GM18861 (cell line): ENCODE results near the gene ZBED5.
A peak's percentile ranks its signal among the peaks of the same experiment; 100 is the strongest.

ENCODE experiments used
- ATAC-seq: cut with Tn5 transposase; IDR thresholded peaks from one replicate; pipeline ENCODE4 v1.9.1; 2021; ENCODE audit not compliant: unreplicated experiment

The ZBED5 gene

GRCh38 chr11:10878408-10879214 is 20.8 kb upstream of the ZBED5 start:
- no peak for ATAC-seq

GRCh38 chr11:10876158-10876557 is 18.3 kb upstream of the ZBED5 start:
- ATAC-seq = no peak

- ATAC-seq = no peak
Measured at GRCh38 chr11:10875430-10876021, 17.7 kb upstream of the ZBED5 start.

GRCh38 chr11:10872097-10872496 is 14.2 kb upstream of the ZBED5 start:
- ATAC-seq = no peak

- ATAC-seq = no peak
Measured at GRCh38 chr11:10868352-10868751, 10.5 kb upstream of the ZBED5 start.

GRCh38 chr11:10866893-10867331 is 9.1 kb upstream of the ZBED5 start:
- ATAC-seq = no peak

- ATAC-seq = no peak
Measured at GRCh38 chr11:10865837-10866270, 8.0 kb upstream of the ZBED5 start.

- ATAC-seq = no peak
Measured at GRCh38 chr11:10864688-10865087, 6.8 kb upstream of the ZBED5 start.

GRCh38 chr11:10862446-10862845 is 4.6 kb upstream of the ZBED5 start:
- no peak for ATAC-seq

GRCh38 chr11:10861799-10862198 is 3.9 kb upstream of the ZBED5 start:
- no peak for ATAC-seq

- ATAC-seq = no peak
Measured at GRCh38 chr11:10861047-10861446, 3.2 kb upstream of the ZBED5 start.

- peak; percentile 4 for ATAC-seq
Measured at GRCh38 chr11:10858439-10859325, 829 bp upstream of the ZBED5 start.

GRCh38 chr11:10857459-10857708 is 469 bp downstream of the ZBED5 start:
- peak; percentile 2 for ATAC-seq

- ATAC-seq = peak; percentile 1
Measured at GRCh38 chr11:10856689-10857458, 979 bp downstream of the ZBED5 start.

GRCh38 chr11:10855295-10855694 is 2.6 kb downstream of the ZBED5 start:
- no peak for ATAC-seq

- no peak for ATAC-seq
Measured at GRCh38 chr11:10847960-10848860, 9.6 kb downstream of the ZBED5 start.

GRCh38 chr11:10846660-10847059 is 11.2 kb downstream of the ZBED5 start:
- ATAC-seq = no peak

GRCh38 chr11:10845589-10845988 is 12.3 kb downstream of the ZBED5 start:
- ATAC-seq = no peak

- no peak for ATAC-seq
Measured at GRCh38 chr11:10844796-10845195, 13.1 kb downstream of the ZBED5 start.

GRCh38 chr11:10844356-10844755 is 13.5 kb downstream of the ZBED5 start:
- ATAC-seq = no peak
